Coronary artery (tissue), 2 donors: Measurements from ENCODE around the gene BABAM2.
"Not testable (repeated sequence)": the region's sequence is repeated elsewhere in the genome, so short reads cannot be mapped to it uniquely, and the experiment has no call there.

Experiments used
- DNase-seq: peaks from one replicate; pipeline ENCODE4 v3.0.0-alpha.2; 2017; ENCODE audit warnings: low spot score
- H3K27ac ChIP-seq, 2 donors: fragments of 200-600 bp; sonication (generic); one replicate each; pipeline ENCODE4 v1.5.1; 2016 to 2019
- H3K4me3 ChIP-seq: fragments of 200-600 bp; sonication (generic); 2 replicates; pipeline ENCODE4 v1.5.1; 2016; ENCODE audit warnings: mild to moderate bottlenecking, moderate library complexity
- TF ChIP-seq, protein P1 (sequence below): fragments of 200-600 bp; sonication (generic); IDR thresholded peaks from one replicate; pipeline ENCODE4 v1.5.1; 2019; ENCODE audit warnings: antibody characterized with exemption

The BABAM2 gene

DNA sequence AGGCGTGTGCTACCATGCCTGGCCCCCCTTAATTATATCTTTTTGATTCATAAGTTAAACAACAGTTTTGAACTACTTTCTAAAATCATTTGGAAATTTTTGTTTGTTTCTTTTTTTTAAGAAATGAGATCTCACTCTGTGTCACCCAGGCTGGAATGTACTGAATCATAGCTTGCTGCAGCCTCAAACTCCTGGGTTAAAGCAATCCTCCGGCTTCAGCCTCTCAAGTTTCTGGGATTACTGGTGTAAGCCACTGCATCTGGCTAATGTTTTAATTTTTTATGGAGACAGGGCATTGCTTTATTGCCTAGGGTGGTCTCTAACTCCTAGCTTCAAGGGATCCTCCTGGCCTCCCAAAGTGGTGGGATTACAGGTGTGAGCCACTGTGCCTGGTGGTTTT lies 71.5 kb downstream of the BABAM2 start:
- Histone ChIP-seq H3K27ac (no peak overlapping the region), H3K4me3 (no peak overlapping the region)
- TF ChIP-seq, protein P1, sequence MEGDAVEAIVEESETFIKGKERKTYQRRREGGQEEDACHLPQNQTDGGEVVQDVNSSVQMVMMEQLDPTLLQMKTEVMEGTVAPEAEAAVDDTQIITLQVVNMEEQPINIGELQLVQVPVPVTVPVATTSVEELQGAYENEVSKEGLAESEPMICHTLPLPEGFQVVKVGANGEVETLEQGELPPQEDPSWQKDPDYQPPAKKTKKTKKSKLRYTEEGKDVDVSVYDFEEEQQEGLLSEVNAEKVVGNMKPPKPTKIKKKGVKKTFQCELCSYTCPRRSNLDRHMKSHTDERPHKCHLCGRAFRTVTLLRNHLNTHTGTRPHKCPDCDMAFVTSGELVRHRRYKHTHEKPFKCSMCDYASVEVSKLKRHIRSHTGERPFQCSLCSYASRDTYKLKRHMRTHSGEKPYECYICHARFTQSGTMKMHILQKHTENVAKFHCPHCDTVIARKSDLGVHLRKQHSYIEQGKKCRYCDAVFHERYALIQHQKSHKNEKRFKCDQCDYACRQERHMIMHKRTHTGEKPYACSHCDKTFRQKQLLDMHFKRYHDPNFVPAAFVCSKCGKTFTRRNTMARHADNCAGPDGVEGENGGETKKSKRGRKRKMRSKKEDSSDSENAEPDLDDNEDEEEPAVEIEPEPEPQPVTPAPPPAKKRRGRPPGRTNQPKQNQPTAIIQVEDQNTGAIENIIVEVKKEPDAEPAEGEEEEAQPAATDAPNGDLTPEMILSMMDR: no peak
- DNase-seq: no peak

DNA sequence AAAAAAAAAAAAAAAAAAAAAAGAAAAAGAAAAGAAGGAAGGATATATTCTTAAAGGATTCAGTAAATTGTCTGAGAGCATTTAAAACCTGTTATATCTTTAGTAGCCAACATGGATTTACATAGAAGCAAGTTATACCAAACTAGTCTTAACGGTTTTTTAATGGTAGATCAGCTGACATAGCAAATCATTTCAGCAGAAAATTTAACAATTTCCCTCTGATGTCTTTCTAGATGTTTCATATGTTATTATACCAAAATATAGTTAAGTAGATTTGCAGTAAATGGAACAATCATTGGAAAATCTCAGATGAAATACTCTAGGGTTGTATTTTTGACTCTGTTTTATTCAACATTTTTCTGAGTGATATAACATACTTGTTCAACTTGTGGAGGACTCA lies 72.9 kb downstream of the BABAM2 start:
- no peak overlapping the region for H3K4me3 ChIP-seq
- no peak for DNase-seq
- TF ChIP-seq, protein P1: no peak
- H3K27ac ChIP-seq: no peak overlapping the region

DNA sequence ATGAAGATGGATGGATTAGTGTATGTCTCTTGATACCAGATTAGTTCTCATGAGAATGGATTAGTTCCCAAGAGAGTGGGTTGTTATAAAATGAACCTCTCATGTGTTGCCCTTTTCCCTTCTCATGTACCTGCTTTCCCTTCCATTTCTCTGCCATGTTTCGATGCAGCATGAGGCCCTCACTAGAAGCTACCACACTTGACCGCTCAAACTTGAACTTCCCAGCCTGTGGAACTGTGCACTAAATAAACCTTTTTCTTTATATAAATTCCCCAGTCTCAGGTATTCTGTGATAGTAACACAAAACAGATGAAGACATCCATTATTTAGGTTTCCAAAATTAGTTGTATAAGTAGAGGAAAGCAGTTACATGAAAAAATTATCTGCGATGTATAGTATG lies 73.5 kb downstream of the BABAM2 start:
- TF ChIP-seq, protein P1: no peak
- Histone ChIP-seq H3K27ac (no peak overlapping the region), H3K4me3 (no peak overlapping the region)
- DNase-seq: no peak

DNA sequence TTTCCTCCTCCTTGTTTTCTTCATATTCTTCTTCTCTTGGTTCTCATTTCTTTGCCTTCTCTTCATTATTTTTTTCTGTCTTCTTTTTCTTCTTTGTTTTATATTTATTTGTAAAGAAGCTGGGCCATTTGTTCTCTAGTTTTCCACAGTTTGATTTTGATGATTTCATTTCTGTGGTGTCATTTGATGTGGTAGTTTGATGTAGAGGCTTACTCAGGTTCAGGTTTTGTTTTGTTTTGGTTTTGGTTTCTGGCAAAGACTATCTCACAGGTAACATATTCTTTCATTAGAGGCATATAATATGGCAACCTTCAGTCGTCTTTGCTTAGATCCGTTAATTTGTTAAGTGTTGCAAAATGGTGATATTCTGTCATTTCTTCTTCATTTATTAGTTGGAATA lies 75.3 kb downstream of the BABAM2 start:
- Histone ChIP-seq H3K4me3 (no peak overlapping the region), H3K27ac (no peak overlapping the region)
- TF ChIP-seq, protein P1: no peak
- DNase-seq: no peak

DNA sequence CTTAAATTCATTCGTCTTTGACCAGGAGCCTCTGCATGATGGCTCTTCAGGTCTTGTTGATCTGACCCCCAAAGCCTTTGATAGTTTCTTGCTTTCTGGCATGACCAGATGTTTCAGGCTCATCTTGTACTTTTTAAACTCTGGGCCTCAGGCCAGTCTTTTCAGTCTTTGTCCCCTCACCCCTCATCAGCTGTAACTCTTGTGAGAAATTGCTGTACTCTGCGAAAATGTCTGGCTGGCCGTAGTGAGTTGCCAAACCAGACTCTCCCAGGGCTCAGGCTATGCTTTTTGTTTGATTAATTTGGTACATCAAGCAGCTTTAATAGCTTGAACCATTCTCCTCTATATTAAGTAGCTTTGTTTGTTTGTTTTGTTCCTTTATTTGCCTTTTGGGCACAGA lies 75.9 kb downstream of the BABAM2 start:
- Histone ChIP-seq H3K4me3 (no peak overlapping the region), H3K27ac (no peak overlapping the region)
- TF ChIP-seq, protein P1: no peak
- no peak for DNase-seq

DNA sequence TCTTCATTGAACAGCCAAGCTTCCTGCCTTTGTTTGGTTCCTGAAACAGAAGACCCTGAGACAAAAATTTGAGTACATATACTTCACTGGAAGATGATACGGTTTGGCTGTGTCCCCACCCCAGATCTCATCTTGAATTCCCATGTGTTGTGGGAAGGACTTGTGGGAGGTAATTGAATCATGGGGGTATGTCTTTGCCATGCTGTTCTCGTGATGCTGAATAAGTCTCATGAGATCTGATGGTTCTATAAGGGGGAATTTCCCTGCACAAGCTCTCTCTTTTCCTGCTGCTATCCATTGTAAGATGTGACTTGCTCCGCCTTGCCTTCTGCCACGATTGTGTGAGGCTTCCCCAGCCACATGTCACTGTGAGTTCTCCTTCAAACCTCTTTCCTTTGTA lies 76.5 kb downstream of the BABAM2 start:
- TF ChIP-seq, protein P1: no peak
- H3K27ac ChIP-seq: no peak overlapping the region
- H3K4me3 ChIP-seq: no peak overlapping the region
- DNase-seq: no peak

DNA sequence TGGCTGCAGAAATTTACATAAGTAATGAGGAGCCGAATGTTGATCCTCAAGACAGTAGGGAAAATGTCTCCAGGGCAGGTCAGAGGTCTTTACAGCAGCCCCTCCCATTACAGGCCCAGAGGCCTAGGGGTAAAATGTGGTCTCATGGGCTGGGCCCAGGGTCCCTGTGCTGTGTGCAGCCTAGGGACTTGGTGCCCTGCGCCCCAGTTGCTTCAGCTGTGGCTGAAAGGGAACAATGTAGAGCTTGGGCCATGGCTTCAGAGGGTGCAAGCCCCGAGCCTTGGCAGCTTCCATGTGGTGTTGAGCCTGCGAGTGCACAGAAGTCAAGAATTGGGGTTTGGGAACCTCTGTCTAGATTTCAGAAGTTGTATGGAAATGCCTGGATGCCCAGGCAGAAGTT lies 77.5 kb downstream of the BABAM2 start:
- not testable (repeated sequence) for DNase-seq

DNA sequence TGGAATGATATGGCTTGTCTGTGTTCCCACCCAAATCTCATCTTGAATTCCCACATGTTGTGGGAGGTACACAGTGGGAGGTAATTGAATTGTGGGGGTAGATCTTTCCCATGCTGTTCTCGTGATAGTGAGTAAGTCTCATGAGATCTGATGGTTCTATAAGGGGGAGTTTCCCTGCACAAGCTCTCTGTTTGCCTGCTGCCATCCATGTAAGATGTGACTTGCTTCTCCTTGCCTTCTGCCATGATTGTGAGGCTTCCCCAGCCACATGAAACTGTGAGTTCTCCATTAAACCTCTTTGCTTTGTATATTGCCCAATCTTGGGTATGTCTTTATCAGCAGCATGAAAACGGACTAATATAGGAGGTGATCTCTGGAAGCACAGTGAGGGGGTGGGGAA lies 78.4 kb downstream of the BABAM2 start:
- H3K4me3 ChIP-seq, H3K27ac ChIP-seq, DNase-seq: not testable (repeated sequence)

More for the DNA sequence above, 77.5 kb downstream of the BABAM2 start:
- H3K4me3 ChIP-seq, H3K27ac ChIP-seq: not testable (repeated sequence)
